HEK293 (cell line): Measurements from ENCODE around the gene CSNK2A3.

Source experiments
- ZEB2 ChIP-seq: fragments of 450-650 bp; formaldehyde crosslinking; IDR thresholded peaks from 2 replicates; pipeline ENCODE4 v1.5.1; 2016; ENCODE audit warnings: missing biosample characterization, missing genetic modification characterization
- ZNF792 ChIP-seq: fragments of 450-650 bp; formaldehyde crosslinking; IDR thresholded peaks from 2 replicates; pipeline ENCODE4 v1.5.1; 2016; ENCODE audit warnings: missing biosample characterization, missing genetic modification characterization
- TF ChIP-seq, protein P1 (sequence below): fragments of 450-650 bp; formaldehyde crosslinking; IDR thresholded peaks from 2 replicates; pipeline ENCODE4 v1.5.1; 2016; ENCODE audit warnings: missing biosample characterization, missing genetic modification characterization

DNA sequence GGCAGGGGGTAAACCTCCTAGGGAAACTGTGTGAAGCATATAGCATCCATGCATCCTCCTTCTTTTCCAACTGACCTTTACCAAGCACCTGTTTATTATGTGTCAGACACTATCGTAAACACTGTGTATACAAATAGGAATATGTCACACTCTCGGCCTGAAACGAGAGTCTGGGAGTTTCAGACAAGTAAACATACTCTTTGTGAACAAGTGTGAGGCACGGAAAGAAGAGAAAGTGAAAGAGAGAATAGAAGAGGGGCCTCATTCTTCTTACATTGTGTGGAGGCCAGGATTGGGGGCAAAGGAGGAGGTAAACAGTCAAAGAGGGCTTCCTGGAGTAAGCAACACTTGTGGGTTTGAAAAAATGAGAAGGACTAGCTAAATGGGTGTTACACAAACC is 16.4 kb downstream of the CSNK2A3 start:
- no peak for TF ChIP-seq ZNF792
- no peak for TF ChIP-seq ZEB2 (tag by site-specific recombination)
- TF ChIP-seq, protein P1, sequence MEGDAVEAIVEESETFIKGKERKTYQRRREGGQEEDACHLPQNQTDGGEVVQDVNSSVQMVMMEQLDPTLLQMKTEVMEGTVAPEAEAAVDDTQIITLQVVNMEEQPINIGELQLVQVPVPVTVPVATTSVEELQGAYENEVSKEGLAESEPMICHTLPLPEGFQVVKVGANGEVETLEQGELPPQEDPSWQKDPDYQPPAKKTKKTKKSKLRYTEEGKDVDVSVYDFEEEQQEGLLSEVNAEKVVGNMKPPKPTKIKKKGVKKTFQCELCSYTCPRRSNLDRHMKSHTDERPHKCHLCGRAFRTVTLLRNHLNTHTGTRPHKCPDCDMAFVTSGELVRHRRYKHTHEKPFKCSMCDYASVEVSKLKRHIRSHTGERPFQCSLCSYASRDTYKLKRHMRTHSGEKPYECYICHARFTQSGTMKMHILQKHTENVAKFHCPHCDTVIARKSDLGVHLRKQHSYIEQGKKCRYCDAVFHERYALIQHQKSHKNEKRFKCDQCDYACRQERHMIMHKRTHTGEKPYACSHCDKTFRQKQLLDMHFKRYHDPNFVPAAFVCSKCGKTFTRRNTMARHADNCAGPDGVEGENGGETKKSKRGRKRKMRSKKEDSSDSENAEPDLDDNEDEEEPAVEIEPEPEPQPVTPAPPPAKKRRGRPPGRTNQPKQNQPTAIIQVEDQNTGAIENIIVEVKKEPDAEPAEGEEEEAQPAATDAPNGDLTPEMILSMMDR = no peak
